ENCODE data around the gene RAB2B.

GRCh38 chr14:21486640-21487087, 9.9 kb upstream of the RAB2B start:
- TF ChIP-seq CTCF (conservative IDR thresholded peaks at IDR 0.05 in 1 of 2, IDR thresholded peaks at IDR 0.05 in 1 of 2; ENCODE audit: low read depth in 1 of 2, low read length in 2 of 2) (no peak), EZH2 (IDR thresholded peaks at IDR 0.05; ENCODE audit: low read length, missing control alignments) (no peak)

All from fibroblast of lung (primary cell).